Renal cortex interstitium (tissue), 15 donors: ENCODE results near the gene FTMT. TPM values are rescaled to one million over a fixed set of nuclear protein-coding genes. Genes with fewer than 3 reads are reported as not detected.
"Not testable (repeated sequence)": the region's sequence is repeated elsewhere in the genome, so short reads cannot be mapped to it uniquely, and the experiment has no call there.

Source experiments
- DNase-seq, 11 donors: peaks; one replicate each; pipeline ENCODE4 v3.0.0-alpha.2; 2013; ENCODE audit warnings: low read depth in 9 of 11, low spot score in 4 of 11; ENCODE audit errors: extremely low read depth in 1 of 11
- long read RNA-seq, 16 experiments: transcript quantifications; one replicate each; lab custom pipeline, GENCODE V29; 2026
- polyA plus RNA-seq, 3 donors: library from polyadenylated mRNA; unstranded; fragments of 120-200 nt; gene quantifications; one replicate each; pipeline ENCODE4 v1.2.1, GENCODE V29; 2013; ENCODE audit not compliant: insufficient read length in 3 of 3

FTMT gene
- not detected for polyA plus RNA-seq
- long read RNA-seq, donor 1 = 0 reads
- long read RNA-seq, donor 2 = 0 reads
- long read RNA-seq, donor 3 = 0 reads
- long read RNA-seq, donor 4 = 0 reads
- long read RNA-seq, donor 5 = 0 reads
- long read RNA-seq, donor 6 = 0 reads
- long read RNA-seq, donor 7 = 0 reads
- long read RNA-seq, donor 8 = 0 reads
- long read RNA-seq, donor 9 = 0 reads
- long read RNA-seq, donor 10 = 0 reads
- long read RNA-seq, donor 11 = 0 reads
- long read RNA-seq, donor 12 = 0 reads
- long read RNA-seq, donor 13 = 0 reads
- long read RNA-seq, donor 14 = 0 reads
- long read RNA-seq, donor 15 = 0 reads
- long read RNA-seq, donor 16 = 0 reads

GRCh38 chr5:121851643-121852574 is at the start of gene FTMT:
Gene FTMT, plus strand, starts transcription at chr5:121851882. Its CDS starts 82 bp downstream, at chr5:121851964.
- no peak for DNase-seq

GRCh38 chr5:121805251-121805650 is 46.4 kb upstream of the FTMT start:
- not testable (repeated sequence) for DNase-seq

- DNase-seq = no peak
These were observed 45.8 kb upstream of the FTMT start for GRCh38 chr5:121805911-121806310.

GRCh38 chr5:121816164-121816563 is 35.5 kb upstream of the FTMT start:
- no peak for DNase-seq

- DNase-seq = peak in 8 of 11 donors; percentile 0 to 32 (median 17)
These were observed 31.9 kb upstream of the FTMT start for GRCh38 chr5:121819682-121820261.

GRCh38 chr5:121833617-121834016 is 18.1 kb upstream of the FTMT start:
- no peak for DNase-seq

- no peak for DNase-seq
These were observed 17.7 kb upstream of the FTMT start for GRCh38 chr5:121834021-121834420.

- DNase-seq = no peak
These were observed 9.8 kb upstream of the FTMT start for GRCh38 chr5:121841892-121842291.

- DNase-seq = no peak
These were observed 1.4 kb upstream of the FTMT start for GRCh38 chr5:121850272-121850671.

GRCh38 chr5:121853850-121854249 is 2.2 kb downstream of the FTMT start:
- DNase-seq = no peak

GRCh38 chr5:121862801-121863200 is 11.1 kb downstream of the FTMT start:
- DNase-seq = no peak

- no peak for DNase-seq
These were observed 12.1 kb downstream of the FTMT start for GRCh38 chr5:121863753-121864285.

- DNase-seq = no peak
These were observed 15.7 kb downstream of the FTMT start for GRCh38 chr5:121867403-121867802.

- DNase-seq = no peak
These were observed 18.8 kb downstream of the FTMT start for GRCh38 chr5:121870489-121870888.

GRCh38 chr5:121872856-121873255 is 21.2 kb downstream of the FTMT start:
- no peak for DNase-seq

- DNase-seq = no peak
These were observed 21.7 kb downstream of the FTMT start for GRCh38 chr5:121873409-121873808.

- no peak for DNase-seq
These were observed 33.9 kb downstream of the FTMT start for GRCh38 chr5:121885630-121886029.

- DNase-seq = no peak
These were observed 36.0 kb downstream of the FTMT start for GRCh38 chr5:121887727-121888126.

- no peak for DNase-seq
These were observed 38.7 kb downstream of the FTMT start for GRCh38 chr5:121890297-121890858.
